ENCODE results near the gene APLN. TPM values are rescaled to one million over a fixed set of nuclear protein-coding genes. Genes with fewer than 3 reads are reported as not detected.

APLN gene
- total RNA-seq, 1 donor from 2014 or later: 2.1 TPM

DNA sequence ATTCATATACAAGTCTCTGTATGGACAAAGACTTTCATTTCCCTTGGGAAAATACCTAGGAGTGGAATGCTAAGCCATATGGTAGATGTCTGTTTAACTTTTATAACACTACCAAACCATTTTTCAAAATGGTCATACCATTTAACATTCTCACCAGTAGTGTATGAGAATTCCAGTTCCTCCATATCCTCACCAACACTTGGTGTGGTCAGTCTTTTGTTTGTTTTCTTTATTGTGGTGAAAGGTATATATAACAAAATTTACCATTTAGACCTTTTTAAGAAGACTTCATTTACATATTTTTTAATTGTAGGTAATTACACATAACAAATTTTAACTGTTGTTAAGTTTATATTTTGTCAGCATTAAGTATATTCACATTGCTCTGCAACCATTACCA lies 12.7 kb upstream of the APLN start:
- peaks cover 19% of the 10 kb centered on the region for H3K4me1 ChIP-seq (ENCODE audit: insufficient read depth, low read length)
- Mint-ChIP-seq H3K4me1 (ENCODE audit: low read depth, unreplicated experiment) (peaks cover 28% of the 10 kb centered on the region), H3K27ac (ENCODE audit: unreplicated experiment) (no peak overlapping the region), H3K4me3 (ENCODE audit: unreplicated experiment) (no peak overlapping the region), H3K9me3 (ENCODE audit: unreplicated experiment) (peaks cover 2% of the 10 kb centered on the region), H3K36me3 (ENCODE audit: low read depth, unreplicated experiment) (no peaks in the 10 kb centered on the region), H3K27me3 (ENCODE audit: low read depth, unreplicated experiment) (no peaks in the 10 kb centered on the region)
- H3K9ac ChIP-seq (ENCODE audit: low read length): no peak overlapping the region
- no peak overlapping the region for H3K4me3 ChIP-seq (ENCODE audit: insufficient read depth, low read depth, low read length)
- H3K27me3 ChIP-seq (ENCODE audit: insufficient read depth, low read length): no peaks in the 10 kb centered on the region
- no peak overlapping the region for H2AFZ ChIP-seq (ENCODE audit: low read depth, low read length)
- H3K36me3 ChIP-seq (ENCODE audit: insufficient read depth, low read length): no peaks in the 10 kb centered on the region
- DNase-seq (ENCODE audit: low read depth) (no peak), FAIRE-seq (peak; percentile 54)
- no peaks in the 10 kb centered on the region for H3K9me3 ChIP-seq (ENCODE audit: insufficient read depth, low read depth, low read length)
- no peak overlapping the region for H3K27ac ChIP-seq (ENCODE audit: low read depth, low read length)
- TF ChIP-seq, protein P1, sequence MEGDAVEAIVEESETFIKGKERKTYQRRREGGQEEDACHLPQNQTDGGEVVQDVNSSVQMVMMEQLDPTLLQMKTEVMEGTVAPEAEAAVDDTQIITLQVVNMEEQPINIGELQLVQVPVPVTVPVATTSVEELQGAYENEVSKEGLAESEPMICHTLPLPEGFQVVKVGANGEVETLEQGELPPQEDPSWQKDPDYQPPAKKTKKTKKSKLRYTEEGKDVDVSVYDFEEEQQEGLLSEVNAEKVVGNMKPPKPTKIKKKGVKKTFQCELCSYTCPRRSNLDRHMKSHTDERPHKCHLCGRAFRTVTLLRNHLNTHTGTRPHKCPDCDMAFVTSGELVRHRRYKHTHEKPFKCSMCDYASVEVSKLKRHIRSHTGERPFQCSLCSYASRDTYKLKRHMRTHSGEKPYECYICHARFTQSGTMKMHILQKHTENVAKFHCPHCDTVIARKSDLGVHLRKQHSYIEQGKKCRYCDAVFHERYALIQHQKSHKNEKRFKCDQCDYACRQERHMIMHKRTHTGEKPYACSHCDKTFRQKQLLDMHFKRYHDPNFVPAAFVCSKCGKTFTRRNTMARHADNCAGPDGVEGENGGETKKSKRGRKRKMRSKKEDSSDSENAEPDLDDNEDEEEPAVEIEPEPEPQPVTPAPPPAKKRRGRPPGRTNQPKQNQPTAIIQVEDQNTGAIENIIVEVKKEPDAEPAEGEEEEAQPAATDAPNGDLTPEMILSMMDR (IDR thresholded peaks at IDR 0.05; ENCODE audit: insufficient read depth, low read depth, low read length): no peak
- TF ChIP-seq EZH2 (IDR thresholded peaks at IDR 0.05; ENCODE audit: insufficient read depth, low read length): no peak
- no peak overlapping the region for H3K4me2 ChIP-seq (ENCODE audit: low read length)
- H3K79me2 ChIP-seq (ENCODE audit: insufficient read depth, low read length): no peaks in the 10 kb centered on the region
- no peaks in the 10 kb centered on the region for H4K20me1 ChIP-seq (ENCODE audit: insufficient read depth, low read length)

DNA sequence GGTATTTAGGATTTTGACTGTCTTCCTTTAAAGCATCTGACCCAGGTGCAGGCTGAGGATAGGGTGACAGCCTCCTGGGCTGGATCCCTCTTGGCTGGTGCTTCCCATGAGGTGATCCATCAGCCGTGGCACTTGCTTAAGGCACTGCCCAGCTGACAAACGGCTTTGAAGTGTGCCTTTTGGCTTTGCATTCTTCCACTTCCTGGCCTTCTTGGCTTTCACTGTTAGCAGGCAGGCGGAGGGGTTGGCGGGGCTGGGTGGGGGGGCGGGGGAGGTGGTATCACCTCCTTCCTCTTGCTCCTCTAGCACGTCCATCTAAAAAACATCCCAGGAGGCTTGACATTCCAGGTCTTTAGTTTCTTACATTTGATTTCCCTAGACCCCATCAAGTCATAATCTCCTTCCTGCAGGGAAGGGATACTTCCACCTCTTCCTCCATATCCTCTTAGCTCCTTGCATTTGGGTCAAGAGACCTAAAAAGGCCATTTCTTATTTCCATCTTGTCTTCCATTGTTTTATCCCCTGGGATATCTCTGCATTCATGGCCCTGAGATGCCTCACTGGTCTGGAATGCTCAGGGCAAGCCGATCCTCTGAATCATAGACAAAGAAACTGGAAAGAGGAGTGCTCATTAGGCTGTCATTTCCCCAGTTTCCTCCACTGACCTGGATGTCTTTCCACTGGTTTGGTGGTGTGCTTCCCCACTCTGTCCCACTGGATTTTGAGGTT lies 11.3 kb upstream of the APLN start:
- Mint-ChIP-seq H3K27me3 (ENCODE audit: low read depth, unreplicated experiment) (no peaks in the 10 kb centered on the region), H3K9me3 (ENCODE audit: unreplicated experiment) (peaks cover 2% of the 10 kb centered on the region), H3K4me1 (ENCODE audit: low read depth, unreplicated experiment) (peaks cover 28% of the 10 kb centered on the region), H3K4me3 (ENCODE audit: unreplicated experiment) (no peak overlapping the region), H3K36me3 (ENCODE audit: low read depth, unreplicated experiment) (no peaks in the 10 kb centered on the region), H3K27ac (ENCODE audit: unreplicated experiment) (peak overlapping the region; percentile 82)
- Histone ChIP-seq H3K4me3 (ENCODE audit: insufficient read depth, low read depth, low read length) (no peak overlapping the region), H3K9ac (ENCODE audit: low read length) (peak overlapping the region; percentile 41), H3K27ac (ENCODE audit: low read depth, low read length) (peak overlapping the region; percentile 76), H3K27me3 (ENCODE audit: insufficient read depth, low read length) (no peaks in the 10 kb centered on the region), H3K4me2 (ENCODE audit: low read length) (peak overlapping the region; percentile 81), H4K20me1 (ENCODE audit: insufficient read depth, low read length) (no peaks in the 10 kb centered on the region), H3K36me3 (ENCODE audit: insufficient read depth, low read length) (no peaks in the 10 kb centered on the region), H3K9me3 (ENCODE audit: insufficient read depth, low read depth, low read length) (no peaks in the 10 kb centered on the region), H3K79me2 (ENCODE audit: insufficient read depth, low read length) (no peaks in the 10 kb centered on the region), H3K4me1 (ENCODE audit: insufficient read depth, low read length) (peaks cover 19% of the 10 kb centered on the region), H2AFZ (ENCODE audit: low read depth, low read length) (peak overlapping the region; percentile 52)
- FAIRE-seq: peak; percentile 100
- peak; percentile 71 for DNase-seq (ENCODE audit: low read depth)
- TF ChIP-seq, protein P1 (IDR thresholded peaks at IDR 0.05; ENCODE audit: insufficient read depth, low read depth, low read length): no peak
- TF ChIP-seq EZH2 (IDR thresholded peaks at IDR 0.05; ENCODE audit: insufficient read depth, low read length): no peak

DNA sequence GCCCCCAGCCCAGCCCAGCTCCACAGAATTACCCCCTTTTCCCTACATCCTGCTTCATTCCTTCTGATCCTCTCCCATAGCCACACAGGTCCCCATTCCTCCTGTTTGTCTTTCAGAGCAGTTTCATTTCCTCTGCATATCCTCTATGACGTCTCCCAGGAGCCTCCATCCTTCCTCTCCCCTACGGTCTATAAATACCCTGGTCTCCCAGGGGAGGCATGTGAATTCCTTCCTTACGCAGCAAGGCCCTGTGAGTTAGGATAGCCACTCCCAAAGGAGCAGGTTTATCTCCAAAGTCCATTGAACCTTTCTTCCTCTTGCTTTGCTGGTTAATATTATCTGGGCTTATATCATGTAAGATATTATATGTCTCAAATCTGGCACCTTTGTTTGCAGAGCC lies 8.4 kb upstream of the APLN start:
- no peaks in the 10 kb centered on the region for H3K36me3 Mint-ChIP-seq (ENCODE audit: low read depth, unreplicated experiment)
- no peaks in the 10 kb centered on the region for H3K9me3 Mint-ChIP-seq (ENCODE audit: unreplicated experiment)
- Histone ChIP-seq H3K9me3 (ENCODE audit: insufficient read depth, low read depth, low read length) (no peaks in the 10 kb centered on the region), H3K36me3 (ENCODE audit: insufficient read depth, low read length) (no peaks in the 10 kb centered on the region), H3K9ac (ENCODE audit: low read length) (no peak overlapping the region), H3K27me3 (ENCODE audit: insufficient read depth, low read length) (no peaks in the 10 kb centered on the region), H3K4me3 (ENCODE audit: insufficient read depth, low read depth, low read length) (no peak overlapping the region), H3K4me1 (ENCODE audit: insufficient read depth, low read length) (peaks cover 19% of the 10 kb centered on the region), H2AFZ (ENCODE audit: low read depth, low read length) (no peak overlapping the region), H3K79me2 (ENCODE audit: insufficient read depth, low read length) (no peaks in the 10 kb centered on the region), H4K20me1 (ENCODE audit: insufficient read depth, low read length) (no peaks in the 10 kb centered on the region), H3K4me2 (ENCODE audit: low read length) (peak overlapping the region; percentile 27), H3K27ac (ENCODE audit: low read depth, low read length) (peak overlapping the region; percentile 6)
- no peak overlapping the region for H3K4me3 Mint-ChIP-seq (ENCODE audit: unreplicated experiment)
- H3K27ac Mint-ChIP-seq (ENCODE audit: unreplicated experiment): peak overlapping the region; percentile 24
- DNase-seq (ENCODE audit: low read depth) (no peak), FAIRE-seq (peak; percentile 13)
- TF ChIP-seq EZH2 (IDR thresholded peaks at IDR 0.05; ENCODE audit: insufficient read depth, low read length): no peak
- TF ChIP-seq, protein P1 (IDR thresholded peaks at IDR 0.05; ENCODE audit: insufficient read depth, low read depth, low read length): no peak
- H3K4me1 Mint-ChIP-seq (ENCODE audit: low read depth, unreplicated experiment): peaks cover 28% of the 10 kb centered on the region
- peaks cover 2% of the 10 kb centered on the region for H3K27me3 Mint-ChIP-seq (ENCODE audit: low read depth, unreplicated experiment)
